Muscle of arm (tissue), 12 donors: ENCODE results near the gene RARG. TPM values are rescaled to one million over a fixed set of nuclear protein-coding genes. Genes with fewer than 3 reads are reported as not detected.
"Not testable (repeated sequence)": the region's sequence is repeated elsewhere in the genome, so short reads cannot be mapped to it uniquely, and the experiment has no call there.

Experiments used
- DNase-seq: peaks from one replicate; pipeline ENCODE4 v3.0.0-alpha.2; 2013
- polyA plus RNA-seq, 12 donors: library from polyadenylated mRNA; unstranded; fragments of 120-200 nt; gene quantifications; one replicate each; pipeline ENCODE4 v1.2.1, GENCODE V29; 2013; ENCODE audit not compliant: insufficient read length in 12 of 12

Gene RARG
- polyA plus RNA-seq, 12 donors = 17.8 to 72.7 (median 26.0) TPM; not detected in 1

- no peak for DNase-seq
Observed at GRCh38 chr12:53171725-53172329, 60.2 kb downstream of the RARG start.

- no peak for DNase-seq
Observed at GRCh38 chr12:53170876-53171724, 60.9 kb downstream of the RARG start.

- no peak for DNase-seq
Observed at GRCh38 chr12:53170215-53170614, 61.8 kb downstream of the RARG start.

GRCh38 chr12:53169644-53170043 lies 62.4 kb downstream of the RARG start:
- DNase-seq = no peak

GRCh38 chr12:53166837-53167236 lies 65.2 kb downstream of the RARG start:
- no peak for DNase-seq

- DNase-seq = not testable (repeated sequence)
Observed at GRCh38 chr12:53163008-53163407, 69.0 kb downstream of the RARG start.

GRCh38 chr12:53161119-53161911 lies 70.7 kb downstream of the RARG start:
- no peak for DNase-seq

- DNase-seq = no peak
Observed at GRCh38 chr12:53160673-53161072, 71.3 kb downstream of the RARG start.

Other genes with a start within 250 kb of the RARG start
- gene EIF4B, start 225.8 kb downstream of the RARG start, polyA plus RNA-seq = 100 to 1,000 TPM; 256 to 501 (median 413) TPM
- 100 to 1,000 TPM in 5 of 12 donors, 10 to 100 TPM in 7; 61.4 to 665 (median 96.2) TPM for gene TNS2, start 182.1 kb downstream of the RARG start, polyA plus RNA-seq
- 10 to 100 TPM in 11 of 12 donors, not detected in 1; 14.7 to 34.8 (median 17.9) TPM for gene SPRYD3, start 152.8 kb downstream of the RARG start, polyA plus RNA-seq
- 100 to 1,000 TPM in 1 of 12 donors, 10 to 100 TPM in 10, not detected in 1; 47.3 to 106 (median 67.0) TPM for gene IGFBP6, start 134.5 kb downstream of the RARG start, polyA plus RNA-seq
- gene SOAT2, start 128.7 kb downstream of the RARG start, polyA plus RNA-seq = 1 to 10 TPM in 1 of 12 donors, under 1 TPM in 10, not detected in 1; 0.13 to 8.0 (median 0.24) TPM
- 10 to 100 TPM in 11 of 12 donors, not detected in 1; 16.0 to 37.8 (median 30.9) TPM for gene ZNF740, start 51.5 kb downstream of the RARG start, polyA plus RNA-seq
- 10 to 100 TPM in 11 of 12 donors, not detected in 1; 12.8 to 88.6 (median 39.1) TPM for gene CSAD, start 51.3 kb downstream of the RARG start, polyA plus RNA-seq
- gene ITGB7, start 25.0 kb downstream of the RARG start, polyA plus RNA-seq = 1 to 10 TPM in 1 of 12 donors, under 1 TPM in 9, not detected in 2; 0.31 to 4.2 (median 0.84) TPM
- gene ESPL1, start 36.1 kb upstream of the RARG start, polyA plus RNA-seq = 10 to 100 TPM in 1 of 12 donors, 1 to 10 TPM in 10, not detected in 1; 3.2 to 13.1 (median 6.0) TPM
- gene PFDN5, start 63.3 kb upstream of the RARG start, polyA plus RNA-seq = 100 to 1,000 TPM in 11 of 12 donors, not detected in 1; 330 to 592 (median 511) TPM
- gene MYG1, start 67.5 kb upstream of the RARG start, polyA plus RNA-seq = 10 to 100 TPM in 11 of 12 donors, not detected in 1; 14.9 to 36.4 (median 32.3) TPM
- 10 to 100 TPM in 11 of 12 donors, not detected in 1; 34.7 to 68.7 (median 52.3) TPM for gene AAAS, start 89.4 kb upstream of the RARG start, polyA plus RNA-seq
- 1 to 10 TPM in 1 of 12 donors, under 1 TPM in 5, not detected in 6; 0.05 to 1.2 (median 0.22) TPM for gene SP7, start 104.1 kb upstream of the RARG start, polyA plus RNA-seq
- 10 to 100 TPM in 11 of 12 donors, not detected in 1; 37.9 to 66.0 (median 43.3) TPM for gene SP1, start 148.0 kb upstream of the RARG start, polyA plus RNA-seq
- gene AMHR2, start 191.6 kb upstream of the RARG start, polyA plus RNA-seq = under 1 TPM in 1 of 12 donors, not detected in 11; 0.07 TPM
- gene PRR13, start 209.5 kb upstream of the RARG start, polyA plus RNA-seq = 100 to 1,000 TPM in 1 of 12 donors, 10 to 100 TPM in 10, not detected in 1; 42.5 to 197 (median 51.4) TPM
- gene PCBP2, start 219.9 kb upstream of the RARG start, polyA plus RNA-seq = 100 to 1,000 TPM; 459 to 676 (median 588) TPM